Left colon (tissue), 2 donors: ENCODE measurements around the gene NPLOC4. TPM values are rescaled to one million over a fixed set of nuclear protein-coding genes. Genes with fewer than 3 reads are reported as not detected.
"Not testable (repeated sequence)": the region's sequence is repeated elsewhere in the genome, so short reads cannot be mapped to it uniquely, and the experiment has no call there.

Experiments used
- ATAC-seq: fragments of 200-7000 bp; cut with Tn5 transposase; one replicate; pipeline ENCODE4 v1.9.1; 2020; ENCODE audit warnings: mild to moderate bottlenecking, moderate library complexity
- DNase-seq, 2 donors: peaks; one replicate each; pipeline ENCODE4 v3.0.0-alpha.2; 2020
- intact Hi-C, 2 donors: fragments of 100-400 bp; cut with DNase I in 1 of 2; cut with micrococcal nuclease in 1 of 2; formaldehyde crosslinking; loops; one replicate each; pipeline versions ENCODE4 v1.11.2 to v1.14.0; 2022; cut with DNase I, micrococcal nuclease
- total RNA-seq, 2 donors: library from RNA; stranded (reverse); fragmentation: NEBNext Ultra II Directional; extraction: Animal tissue kit (Norgen Biotek cat#: 25700); gene quantifications; one replicate each; pipeline ENCODE4 v1.2.1, GENCODE V29; 2021
- donor health status: DM: no; HTN: no; CAD: no.
- donor health status: DM: yes; HTN: yes; CAD: no.

The NPLOC4 gene
- total RNA-seq, 2 donors from 2014 or later: 86.2 to 88.4 TPM

GRCh38 chr17:81531998-81532404 lies 104.9 kb downstream of the NPLOC4 start:
- ATAC-seq, DNase-seq, intact Hi-C loops: not testable (repeated sequence)

DNA sequence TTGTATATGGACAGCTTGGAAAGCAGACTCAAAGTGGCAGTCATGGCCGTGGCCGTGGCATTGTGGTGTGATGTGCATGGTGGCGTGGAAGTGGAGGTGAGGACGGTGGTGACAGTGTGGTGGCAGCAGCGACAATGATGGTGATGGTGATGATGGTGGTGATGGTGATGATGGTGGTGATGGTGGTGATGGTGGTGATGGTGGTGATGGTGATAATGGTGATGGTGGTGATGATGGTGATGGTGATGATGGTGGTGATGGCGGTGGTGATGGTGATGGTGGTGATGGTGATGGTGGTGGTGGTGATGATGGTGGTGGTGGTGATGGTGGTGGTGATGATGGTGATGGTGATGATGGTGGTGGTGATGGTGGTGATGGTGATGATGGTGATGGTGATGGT lies 105.9 kb downstream of the NPLOC4 start:
- intact Hi-C loops, ATAC-seq: not testable (repeated sequence)

GRCh38 chr17:81529437-81529803 lies 107.5 kb downstream of the NPLOC4 start:
- DNase-seq (no peak), ATAC-seq (no peak)
- intact Hi-C loops: loop anchor here in 1 of 2 donors (10.0 kb wide), 1 partner anchor 75 kb away; no protein-coding TSS in a partner anchor

More for the DNA sequence above, 105.9 kb downstream of the NPLOC4 start:
- DNase-seq: not testable (repeated sequence)

DNA sequence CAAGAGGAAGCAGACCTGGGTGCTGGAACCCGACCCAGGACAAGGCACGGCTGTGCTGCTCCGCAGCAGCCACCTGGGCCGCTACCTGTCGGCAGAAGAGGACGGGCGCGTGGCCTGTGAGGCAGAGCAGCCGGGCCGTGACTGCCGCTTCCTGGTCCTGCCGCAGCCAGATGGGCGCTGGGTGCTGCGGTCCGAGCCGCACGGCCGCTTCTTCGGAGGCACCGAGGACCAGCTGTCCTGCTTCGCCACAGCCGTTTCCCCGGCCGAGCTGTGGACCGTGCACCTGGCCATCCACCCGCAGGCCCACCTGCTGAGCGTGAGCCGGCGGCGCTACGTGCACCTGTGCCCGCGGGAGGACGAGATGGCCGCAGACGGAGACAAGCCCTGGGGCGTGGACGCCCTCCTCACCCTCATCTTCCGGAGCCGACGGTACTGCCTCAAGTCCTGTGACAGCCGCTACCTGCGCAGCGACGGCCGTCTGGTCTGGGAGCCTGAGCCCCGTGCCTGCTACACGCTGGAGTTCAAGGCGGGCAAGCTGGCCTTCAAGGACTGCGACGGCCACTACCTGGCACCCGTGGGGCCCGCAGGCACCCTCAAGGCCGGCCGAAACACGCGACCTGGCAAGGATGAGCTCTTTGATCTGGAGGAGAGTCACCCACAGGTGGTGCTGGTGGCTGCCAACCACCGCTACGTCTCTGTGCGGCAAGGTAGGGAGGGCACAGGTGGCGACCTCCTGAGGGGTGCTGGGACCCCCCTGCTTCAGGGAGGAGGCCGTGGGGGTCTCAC lies 108.1 kb downstream of the NPLOC4 start:
- no peak for DNase-seq
- intact Hi-C loops: loop anchor here in 1 of 2 donors (10.0 kb wide), 1 partner anchor 76 kb away; no protein-coding TSS in a partner anchor
- peak; percentile 60 for ATAC-seq

DNA sequence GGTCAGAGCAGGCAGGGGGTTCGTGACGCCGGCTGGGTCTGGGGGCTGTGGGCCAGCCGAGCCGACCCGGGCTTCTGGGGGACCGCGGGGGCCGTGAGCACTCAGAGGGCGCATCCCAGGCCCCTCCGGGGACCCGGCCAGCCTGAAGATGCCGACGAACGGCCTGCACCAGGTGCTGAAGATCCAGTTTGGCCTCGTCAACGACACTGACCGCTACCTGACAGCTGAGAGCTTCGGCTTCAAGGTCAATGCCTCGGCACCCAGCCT lies 108.6 kb downstream of the NPLOC4 start:
- DNase-seq (no peak), ATAC-seq (no peak)
- intact Hi-C loops: loop anchor here in 1 of 2 donors (10.0 kb wide), 1 partner anchor 76 kb away; no protein-coding TSS in a partner anchor

- ATAC-seq (peak; percentile 56), DNase-seq (no peak)
- intact Hi-C loops: loop anchor here in 1 of 2 donors (10.0 kb wide), 1 partner anchor 77 kb away; no protein-coding TSS in a partner anchor
Measured at GRCh38 chr17:81527591-81528383, 109.1 kb downstream of the NPLOC4 start, which contains the start of gene FSCN2. Gene FSCN2, plus strand, starts transcription at chr17:81528377. Its CDS starts 155 bp downstream, at chr17:81528532.

GRCh38 chr17:81526662-81527571 lies 110.0 kb downstream of the NPLOC4 start:
- intact Hi-C loops: loop anchor here in 1 of 2 donors (10.0 kb wide), 1 partner anchor 78 kb away; no protein-coding TSS in a partner anchor
- no peak for DNase-seq
- ATAC-seq: no peak

GRCh38 chr17:81524865-81525159 lies 112.1 kb downstream of the NPLOC4 start:
- no peak for ATAC-seq
- intact Hi-C loops: loop anchor here in 1 of 2 donors (10.0 kb wide), 1 partner anchor 80 kb away; no protein-coding TSS in a partner anchor
- no peak for DNase-seq

DNA sequence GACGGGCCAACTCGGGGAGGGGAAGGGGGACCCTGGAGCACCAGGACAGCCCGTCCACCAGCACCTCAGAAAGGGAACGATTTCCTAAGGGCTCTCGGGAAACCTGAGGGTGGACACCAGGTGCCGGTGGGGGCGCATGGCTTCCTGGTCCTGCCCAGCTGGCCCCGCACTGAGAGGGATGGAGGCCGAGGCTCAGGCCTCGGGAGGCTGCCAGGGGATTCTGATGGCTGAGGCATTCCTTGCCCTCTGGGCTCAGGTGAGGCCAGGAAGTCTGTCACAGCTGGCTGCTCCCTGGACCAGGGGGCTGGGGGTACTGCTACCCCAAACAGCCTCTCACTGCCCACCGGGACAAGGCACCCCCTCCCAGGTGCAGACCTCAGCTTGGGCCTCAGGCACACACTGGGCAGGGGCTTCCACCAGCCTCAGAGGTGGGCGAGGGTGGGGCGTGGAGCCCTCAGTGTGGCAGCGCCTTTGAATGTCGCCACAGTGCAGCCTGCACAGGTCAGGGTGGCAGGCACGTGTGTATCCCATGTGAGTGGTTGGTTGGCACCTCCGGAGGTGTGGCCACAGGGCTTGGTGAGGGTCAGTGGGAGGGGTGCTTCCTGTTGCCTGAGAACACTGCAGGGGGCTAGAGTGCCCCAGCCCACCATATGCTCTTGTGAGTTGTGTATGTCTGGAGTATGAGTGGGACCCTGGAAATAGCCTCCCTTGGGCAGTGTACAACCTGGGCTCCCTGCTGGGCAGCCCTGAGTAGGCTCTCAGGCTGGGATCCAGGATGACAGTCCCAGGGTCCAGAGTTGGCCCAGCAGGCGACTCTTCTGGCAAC lies 112.7 kb downstream of the NPLOC4 start:
- DNase-seq (no peak), ATAC-seq (no peak)
- intact Hi-C loops: loop anchor here in 1 of 2 donors (10.0 kb wide), 1 partner anchor 81 kb away; no protein-coding TSS in a partner anchor

GRCh38 chr17:81523402-81524038 lies 113.4 kb downstream of the NPLOC4 start:
- DNase-seq: no peak

GRCh38 chr17:81522491-81523401 lies 114.2 kb downstream of the NPLOC4 start:
- intact Hi-C loops: loop anchor here in 1 of 2 donors (10.0 kb wide), 1 partner anchor 82 kb away; no protein-coding TSS in a partner anchor
- DNase-seq: no peak
- no peak for ATAC-seq

More at GRCh38 chr17:81523402-81524038, 113.4 kb downstream of the NPLOC4 start:
- no peak for ATAC-seq
- intact Hi-C loops: loop anchor here in 1 of 2 donors (10.0 kb wide), 1 partner anchor 81 kb away; no protein-coding TSS in a partner anchor

DNA sequence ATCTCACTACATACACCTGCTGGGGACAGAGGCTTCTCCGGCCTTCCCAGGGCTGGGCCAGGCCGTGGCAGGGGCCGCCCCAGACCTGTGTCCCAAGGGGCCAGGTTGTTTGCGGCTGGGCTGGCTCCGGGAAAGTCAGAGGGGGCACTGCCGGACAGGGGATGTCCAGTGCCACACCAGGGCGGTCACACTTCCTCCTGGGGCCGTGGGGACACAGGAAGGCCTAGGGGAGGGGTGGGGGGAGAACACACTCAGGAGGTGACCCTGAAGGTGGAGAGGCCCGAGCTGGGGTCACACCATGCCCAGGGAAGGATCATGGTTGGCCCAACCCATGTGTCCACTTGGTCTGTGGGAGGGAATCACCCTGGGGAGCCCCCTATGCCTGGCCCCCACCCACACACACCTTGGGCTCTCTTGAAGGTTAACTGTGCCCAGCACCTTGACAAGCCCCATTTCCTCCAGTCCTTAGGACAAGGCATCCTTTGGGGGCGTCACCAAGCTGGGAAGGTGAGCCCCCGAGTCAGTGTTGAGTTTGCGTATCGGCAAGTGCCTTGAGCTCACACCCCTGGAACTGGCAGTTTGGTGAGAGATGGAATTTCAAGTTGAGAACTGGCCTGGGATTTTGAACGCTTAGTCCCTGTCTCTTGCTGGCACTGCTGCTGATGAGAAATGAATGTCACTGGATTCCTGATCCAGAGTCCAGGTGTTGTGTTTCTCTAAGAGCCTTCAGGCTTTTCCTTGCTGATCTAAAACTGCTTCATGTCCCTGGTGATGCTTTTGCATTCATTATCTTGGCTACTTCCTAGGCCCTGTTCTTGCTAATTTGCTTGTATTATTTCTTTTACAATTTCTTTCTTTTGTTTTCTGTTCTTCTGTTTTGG lies 116.7 kb downstream of the NPLOC4 start:
- DNase-seq (no peak), ATAC-seq (peak; percentile 3)
- intact Hi-C loops: loop anchor here in 1 of 2 donors (10.0 kb wide), 1 partner anchor 85 kb away; no protein-coding TSS in a partner anchor

- DNase-seq (peak; percentile 81 to 83), ATAC-seq (peak; percentile 61)
- intact Hi-C loops: loop anchor here in 1 of 2 donors (10.0 kb wide), 1 partner anchor 85 kb away; no protein-coding TSS in a partner anchor
Measured at GRCh38 chr17:81519284-81520020, 117.5 kb downstream of the NPLOC4 start.

GRCh38 chr17:81518785-81519283 lies 118.1 kb downstream of the NPLOC4 start:
- DNase-seq (peak; percentile 74 to 79), ATAC-seq (peak; percentile 60)
- intact Hi-C loops: no loop called here
